AG04450 (cell line): ENCODE data around the gene ATG2A. TPM values are rescaled to one million over a fixed set of nuclear protein-coding genes. Genes with fewer than 3 reads are reported as not detected.

Source experiments
- CTCF ChIA-PET: fragments of 300-600, 350-600 bp; formaldehyde crosslinking; extraction: SDS; loops from one replicate; lab custom pipeline; 2022; ENCODE audit warnings: antibody characterized with exemption, inconsistent platforms; lab: Charles Lee
- POLR2A ChIA-PET: fragments of 350-600 bp; formaldehyde crosslinking; extraction: SDS; loops from one replicate; lab custom pipeline; 2021; ENCODE audit warnings: antibody characterized with exemption, inconsistent platforms; lab: Yijun Ruan, JAX
- DNase-seq: peaks from one replicate; pipeline ENCODE4 v3.0.0-alpha.2; 2011; ENCODE audit warnings: low read depth, low spot score
- H3K27ac ChIP-seq: one replicate; pipeline ENCODE4 v1.5.1; 2012; ENCODE audit warnings: low read depth, low read length, control low read depth
- H3K27me3 ChIP-seq: one replicate; pipeline ENCODE4 v1.6.0; 2012; ENCODE audit warnings: low read length; ENCODE audit not compliant: control insufficient read depth, insufficient read depth
- H3K4me3 ChIP-seq: 2 replicates; pipeline ENCODE4 v1.5.1; 2011; ENCODE audit warnings: mild to moderate bottlenecking, low read depth, low read length, control low read depth
- H3K9me3 ChIP-seq: 2 replicates; pipeline ENCODE4 v1.5.1; 2012; ENCODE audit warnings: low read length; ENCODE audit not compliant: control insufficient read depth, insufficient read depth
- CTCF ChIP-seq: IDR thresholded peaks from 2 replicates; pipeline ENCODE4 v1.5.1; 2011; ENCODE audit warnings: low read depth, low read length, control low read depth, inconsistent platforms
- polyA plus RNA-seq: library from polyadenylated mRNA; depleted of rRNA; stranded (reverse); fragments of >200 nt; gene quantifications from 2 replicates; pipeline ENCODE4 v1.2.3, GENCODE V29; 2011

ATG2A gene
- polyA plus RNA-seq, 1 experiment: 3.7 TPM

GRCh38 chr11:64884019-64884418, 33.0 kb downstream of the ATG2A start:
- DNase-seq: no peak
- Histone ChIP-seq H3K27ac (no peak overlapping the region), H3K27me3 (no peaks in the 10 kb centered on the region), H3K4me3 (no peak overlapping the region), H3K9me3 (no peaks in the 10 kb centered on the region)
- TF ChIP-seq CTCF: no peak
- ChIA-PET POLR2A (no interaction called here), CTCF (interaction anchor here (2.7 kb wide), 1 partner anchor 10 kb away, joined by 14 read pairs; no protein-coding TSS in a partner anchor)

- Histone ChIP-seq H3K9me3 (no peaks in the 10 kb centered on the region), H3K27me3 (no peaks in the 10 kb centered on the region), H3K4me3 (no peak overlapping the region), H3K27ac (no peak overlapping the region)
- no peak for TF ChIP-seq CTCF
- ChIA-PET CTCF (interaction anchor here (0.7 to 2.7 kb wide), 2 partner anchors 10 to 39 kb away, joined by 4 to 14 read pairs; partner anchors contain the start of gene CDC42BPG), POLR2A (no interaction called here)
- no peak for DNase-seq
Observed at GRCh38 chr11:64883575-64883974, 33.4 kb downstream of the ATG2A start.

- POLR2A ChIA-PET: no interaction called here
- no peak overlapping the region for H3K4me3 ChIP-seq
- H3K9me3 ChIP-seq: peaks cover 6% of the 10 kb centered on the region; the same call in 1 of the 2 replicates
- CTCF ChIA-PET: no interaction called here
- H3K27me3 ChIP-seq: no peaks in the 10 kb centered on the region
- no peak for TF ChIP-seq CTCF
- DNase-seq: no peak
- H3K27ac ChIP-seq: no peak overlapping the region
Observed at GRCh38 chr11:64882243-64882642, 34.8 kb downstream of the ATG2A start.

GRCh38 chr11:64881476-64881875, 35.5 kb downstream of the ATG2A start:
- Histone ChIP-seq H3K9me3 (peaks cover 6% of the 10 kb centered on the region; the same call in 1 of the 2 replicates), H3K27ac (no peak overlapping the region), H3K27me3 (no peaks in the 10 kb centered on the region), H3K4me3 (no peak overlapping the region)
- CTCF ChIA-PET: interaction anchor here (1.4 kb wide), 1 partner anchor 13 kb away, joined by 4 read pairs; no protein-coding TSS in a partner anchor
- POLR2A ChIA-PET: interaction anchor here (0.6 kb wide), 1 partner anchor 125 kb away, joined by 4 read pairs; no protein-coding TSS in a partner anchor
- TF ChIP-seq CTCF: no peak
- DNase-seq: no peak

- TF ChIP-seq CTCF: no peak
- Histone ChIP-seq H3K9me3 (peaks cover 6% of the 10 kb centered on the region; the same call in 1 of the 2 replicates), H3K27me3 (no peaks in the 10 kb centered on the region), H3K27ac (no peak overlapping the region), H3K4me3 (no peak overlapping the region)
- POLR2A ChIA-PET: interaction anchor here (0.6 to 5.8 kb wide), 3 partner anchors 14 to 34 kb away, joined by 3 to 105 read pairs (median 6); no protein-coding TSS in a partner anchor
- CTCF ChIA-PET: interaction anchor here (1.4 kb wide), 1 partner anchor 14 kb away, joined by 4 read pairs; no protein-coding TSS in a partner anchor
- DNase-seq: no peak
Observed at GRCh38 chr11:64880240-64881001, 36.6 kb downstream of the ATG2A start.
